Naive thymus-derived CD8-positive, alpha-beta T cell (primary cell): ENCODE results near the gene FN1. TPM values are rescaled to one million over a fixed set of nuclear protein-coding genes. Genes with fewer than 3 reads are reported as not detected.

Source experiments
- ATAC-seq, 2 donors: fragments of 150-1000 bp; cut with Tn5 transposase in 1 of 2; sonication (Bioruptor Pico), chemical (Tn5 transposase) in 1 of 2; 1 replicate in 1 of 2; 2 replicates in 1 of 2; pipeline ENCODE4 v1.10.0; 2021; ENCODE audit warnings: mild to moderate bottlenecking in 2 of 2, moderate library complexity in 2 of 2
- POLR2A ChIA-PET: fragments of 350-600 bp; sonication (Branson Sonifier 250); formaldehyde crosslinking; loops from one replicate; lab custom pipeline; 2021; ENCODE audit warnings: antibody characterized with exemption; lab: Charles Lee
- DNase-seq, 10 donors: peaks; one replicate each; pipeline versions ENCODE4 v3.0.0 to v3.0.0-alpha.2; 2020 to 2022
- H3K27ac Mint-ChIP-seq, 10 donors: one replicate each; pipeline ENCODE4 v1.8.0; 2020 to 2022; ENCODE audit warnings: mild to moderate bottlenecking in 10 of 10, mixed read lengths in 10 of 10, moderate library complexity in 4 of 10, inconsistent platforms in 1 of 10
- H3K27me3 Mint-ChIP-seq, 5 donors: one replicate each; pipeline ENCODE4 v1.8.0; 2021 to 2022; ENCODE audit warnings: mixed read lengths in 5 of 5
- H3K36me3 Mint-ChIP-seq, 3 donors: one replicate each; pipeline ENCODE4 v1.8.0; 2020 to 2022; ENCODE audit warnings: mixed read lengths in 3 of 3, mild to moderate bottlenecking in 2 of 3, inconsistent platforms in 1 of 3
- H3K4me1 Mint-ChIP-seq, 4 donors: one replicate each; pipeline ENCODE4 v1.8.0; 2021 to 2022; ENCODE audit warnings: mixed read lengths in 4 of 4
- H3K4me3 Mint-ChIP-seq, 10 donors: one replicate each; pipeline ENCODE4 v1.8.0; 2020 to 2022; ENCODE audit warnings: mild to moderate bottlenecking in 10 of 10, mixed read lengths in 10 of 10, moderate library complexity in 6 of 10, inconsistent platforms in 1 of 10
- H3K9me3 Mint-ChIP-seq, 9 donors: one replicate each; pipeline ENCODE4 v1.8.0; 2020 to 2022; ENCODE audit warnings: mixed read lengths in 9 of 9, mild to moderate bottlenecking in 3 of 9, inconsistent platforms in 1 of 9, moderate library complexity in 1 of 9
- polyA plus RNA-seq, 3 donors: library from polyadenylated mRNA; unstranded; fragments of 300-500 nt; fragmentation: Illumina TruSeq; gene quantifications; one replicate each; pipeline ENCODE4 v1.2.3, GENCODE V29; 2021
- total RNA-seq, 8 experiments: library from RNA in 2 of 8; stranded (reverse) in 2 of 8; gene quantifications; one replicate each; pipeline ENCODE4 v1.2.3 and lab custom pipeline; 2021 to 2026

Gene FN1
- total and polyA plus RNA-seq, 5 experiments from 2014 or later: 0.05 to 1.3 (median 0.63) TPM; not detected in 1

DNA sequence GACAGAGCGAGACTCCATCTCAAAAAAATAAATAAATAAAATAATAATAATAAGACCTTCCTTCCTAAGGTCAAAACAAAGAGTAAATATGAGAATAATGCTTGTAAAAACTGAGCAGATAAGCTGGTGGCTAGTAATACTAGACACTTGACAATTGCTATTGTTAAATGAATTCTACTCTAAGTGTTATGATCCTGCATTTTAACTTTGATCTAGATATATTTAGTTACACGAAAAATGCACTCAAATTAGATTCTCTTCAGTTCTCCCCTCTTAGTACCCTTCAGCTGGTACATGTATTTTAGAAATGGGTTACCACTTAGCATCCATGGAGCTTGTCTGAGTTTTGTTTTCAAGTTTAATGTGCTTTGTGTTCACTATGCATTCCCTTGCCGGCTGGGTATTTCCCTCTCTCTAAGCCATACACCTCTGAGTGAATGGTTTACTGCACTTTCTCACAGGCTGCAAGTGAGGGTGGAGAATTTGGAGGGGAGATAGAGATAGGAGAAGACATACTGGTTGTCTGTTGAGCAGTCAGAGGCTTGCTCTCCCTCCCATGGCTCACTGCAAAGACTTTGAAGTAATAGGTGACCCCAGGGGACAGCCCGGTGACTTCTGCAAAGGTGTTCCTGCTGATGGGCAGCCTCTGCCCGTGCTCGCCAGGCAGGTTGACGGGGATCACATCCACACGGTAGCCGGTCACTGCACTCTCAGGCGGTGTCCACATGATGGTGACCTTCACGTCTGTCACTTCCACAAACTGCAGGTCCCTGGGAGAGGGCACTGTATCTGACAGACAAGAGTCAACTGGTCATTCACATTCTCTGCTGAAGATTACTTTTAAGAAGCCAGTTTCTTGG lies 29.9 kb downstream of the FN1 start:
- POLR2A ChIA-PET: no interaction called here
- H3K4me1 Mint-ChIP-seq: no peaks in the 10 kb centered on the region
- peaks cover 0 to 3% (median 0%) of the 10 kb centered on the region in 9 donors for H3K9me3 Mint-ChIP-seq
- peak overlapping the region in 1 of 10 donors; percentile 68 for H3K27ac Mint-ChIP-seq
- no peak overlapping the region for H3K4me3 Mint-ChIP-seq
- H3K27me3 Mint-ChIP-seq: peaks cover 0 to 6% (median 2%) of the 10 kb centered on the region in 5 donors
- no peak for ATAC-seq
- H3K36me3 Mint-ChIP-seq: no peaks in the 10 kb centered on the region
- DNase-seq: no peak

DNA sequence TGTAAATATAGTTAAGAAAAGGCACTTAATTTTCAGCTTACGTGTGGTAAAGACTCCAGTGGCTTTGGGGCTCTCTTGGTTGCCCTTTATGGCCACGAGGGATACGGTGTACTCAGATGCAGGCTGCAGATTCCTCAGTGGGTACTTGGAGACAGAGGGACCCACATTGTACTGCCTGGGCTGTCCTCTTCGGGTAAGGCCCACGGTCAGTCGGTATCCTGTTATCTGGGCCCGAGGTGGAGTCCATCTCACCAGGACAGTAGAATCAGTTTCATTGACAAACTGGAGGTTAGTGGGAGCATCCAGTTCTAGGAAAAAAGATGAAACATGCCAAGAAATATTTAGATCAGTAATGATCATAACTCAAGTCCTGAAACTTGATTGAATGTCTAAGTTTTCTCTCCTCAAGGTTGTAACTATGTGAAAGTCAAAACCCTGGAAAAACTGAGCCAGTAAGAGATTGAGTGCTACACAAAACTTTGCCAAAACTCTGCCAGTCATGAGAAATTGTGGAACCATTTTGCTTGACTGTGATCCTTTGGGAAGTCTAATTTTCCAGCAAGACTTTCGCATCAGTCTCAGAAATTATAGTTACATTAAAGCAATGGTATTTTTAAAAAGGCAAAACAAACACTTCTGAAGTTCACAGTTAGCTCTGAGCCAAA lies 31.4 kb downstream of the FN1 start:
- POLR2A ChIA-PET: no interaction called here
- no peaks in the 10 kb centered on the region for H3K4me1 Mint-ChIP-seq
- peaks cover 0 to 6% (median 2%) of the 10 kb centered on the region in 5 donors for H3K27me3 Mint-ChIP-seq
- DNase-seq (no peak), ATAC-seq (no peak)
- no peak overlapping the region for H3K4me3 Mint-ChIP-seq
- H3K27ac Mint-ChIP-seq: no peak overlapping the region
- H3K9me3 Mint-ChIP-seq: no peaks in the 10 kb centered on the region
- no peaks in the 10 kb centered on the region for H3K36me3 Mint-ChIP-seq

GRCh38 chr2:215403441-215404347 lies 32.2 kb downstream of the FN1 start:
- H3K4me3 Mint-ChIP-seq: no peak overlapping the region
- ATAC-seq: no peak

DNA sequence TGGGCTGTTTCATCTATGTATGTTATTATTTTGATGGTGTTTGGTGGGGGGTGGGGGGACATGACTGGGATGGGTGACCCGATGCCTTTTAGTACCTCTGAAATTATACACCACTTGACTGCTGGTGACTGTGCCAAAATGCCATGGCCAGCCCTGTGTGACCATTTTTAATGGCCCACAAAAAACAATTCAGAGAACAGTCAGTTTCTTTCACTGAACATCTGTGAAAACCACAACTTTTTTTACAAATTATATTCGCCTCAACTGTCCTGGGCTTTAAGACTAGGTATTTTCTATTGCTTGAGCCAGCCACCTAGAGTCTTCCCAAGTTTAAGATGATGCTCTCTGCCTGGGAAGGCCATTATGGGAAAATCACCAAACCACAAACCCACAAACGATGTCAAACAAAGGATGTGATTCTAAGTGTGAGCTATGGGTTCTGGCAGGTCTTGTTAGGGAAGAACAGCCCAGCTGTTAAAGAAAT lies 33.9 kb downstream of the FN1 start:
- DNase-seq: no peak
- Mint-ChIP-seq H3K9me3 (no peaks in the 10 kb centered on the region), H3K4me1 (no peaks in the 10 kb centered on the region), H3K27ac (no peak overlapping the region), H3K4me3 (no peak overlapping the region), H3K27me3 (peaks cover 0 to 6% (median 4%) of the 10 kb centered on the region in 5 donors), H3K36me3 (no peaks in the 10 kb centered on the region)
- POLR2A ChIA-PET: no interaction called here
- no peak for ATAC-seq

More at GRCh38 chr2:215403441-215404347, 32.2 kb downstream of the FN1 start:
- Mint-ChIP-seq H3K27me3 (peaks cover 0 to 6% (median 2%) of the 10 kb centered on the region in 5 donors), H3K27ac (no peak overlapping the region), H3K4me1 (no peaks in the 10 kb centered on the region), H3K36me3 (no peaks in the 10 kb centered on the region), H3K9me3 (no peaks in the 10 kb centered on the region)
- POLR2A ChIA-PET: no interaction called here
- DNase-seq: no peak

GRCh38 chr2:215399067-215399716 lies 36.7 kb downstream of the FN1 start:
- DNase-seq (no peak), ATAC-seq (no peak)
- Mint-ChIP-seq H3K9me3 (no peaks in the 10 kb centered on the region), H3K36me3 (no peaks in the 10 kb centered on the region), H3K27me3 (peaks cover 0 to 7% (median 4%) of the 10 kb centered on the region in 5 donors), H3K4me1 (no peaks in the 10 kb centered on the region), H3K4me3 (no peak overlapping the region), H3K27ac (no peak overlapping the region)
- POLR2A ChIA-PET: no interaction called here

DNA sequence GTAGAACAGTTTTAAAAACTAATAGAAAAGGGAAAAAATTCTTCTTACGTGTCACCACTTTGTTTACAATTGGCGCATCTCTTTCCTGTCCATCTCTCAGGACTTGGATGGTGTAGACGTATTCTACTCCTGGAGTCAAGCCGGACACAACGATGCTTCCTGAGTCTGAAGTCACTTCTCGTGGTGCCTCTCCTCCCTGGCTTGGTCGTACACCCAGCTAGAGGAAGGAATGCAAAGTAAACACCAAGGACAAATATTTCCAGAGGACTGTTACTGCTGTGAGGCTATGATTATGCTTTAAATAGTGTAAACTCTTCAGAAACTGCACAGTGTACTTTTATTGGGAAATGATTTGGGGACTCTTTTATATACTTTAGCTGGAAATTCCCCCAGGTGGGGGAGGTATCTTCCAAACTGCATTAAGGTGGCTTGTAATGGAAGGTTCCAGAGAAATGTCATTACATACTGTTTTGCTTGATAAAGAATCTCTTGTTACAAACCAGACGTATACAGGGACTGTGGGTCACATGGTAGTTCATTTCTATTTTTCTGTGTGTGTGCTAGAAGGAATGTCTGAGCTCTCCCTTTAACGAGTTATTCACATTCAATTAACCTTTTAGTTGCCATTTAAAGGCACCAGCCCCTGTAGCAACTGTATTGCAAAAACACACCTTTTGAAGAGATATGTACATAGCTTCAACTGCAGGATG lies 38.1 kb downstream of the FN1 start:
- Mint-ChIP-seq H3K9me3 (no peaks in the 10 kb centered on the region), H3K4me3 (no peak overlapping the region), H3K4me1 (no peaks in the 10 kb centered on the region), H3K36me3 (no peaks in the 10 kb centered on the region), H3K27ac (no peak overlapping the region), H3K27me3 (peaks cover 0 to 7% (median 4%) of the 10 kb centered on the region in 5 donors)
- no peak for ATAC-seq
- POLR2A ChIA-PET: no interaction called here
- DNase-seq: no peak

DNA sequence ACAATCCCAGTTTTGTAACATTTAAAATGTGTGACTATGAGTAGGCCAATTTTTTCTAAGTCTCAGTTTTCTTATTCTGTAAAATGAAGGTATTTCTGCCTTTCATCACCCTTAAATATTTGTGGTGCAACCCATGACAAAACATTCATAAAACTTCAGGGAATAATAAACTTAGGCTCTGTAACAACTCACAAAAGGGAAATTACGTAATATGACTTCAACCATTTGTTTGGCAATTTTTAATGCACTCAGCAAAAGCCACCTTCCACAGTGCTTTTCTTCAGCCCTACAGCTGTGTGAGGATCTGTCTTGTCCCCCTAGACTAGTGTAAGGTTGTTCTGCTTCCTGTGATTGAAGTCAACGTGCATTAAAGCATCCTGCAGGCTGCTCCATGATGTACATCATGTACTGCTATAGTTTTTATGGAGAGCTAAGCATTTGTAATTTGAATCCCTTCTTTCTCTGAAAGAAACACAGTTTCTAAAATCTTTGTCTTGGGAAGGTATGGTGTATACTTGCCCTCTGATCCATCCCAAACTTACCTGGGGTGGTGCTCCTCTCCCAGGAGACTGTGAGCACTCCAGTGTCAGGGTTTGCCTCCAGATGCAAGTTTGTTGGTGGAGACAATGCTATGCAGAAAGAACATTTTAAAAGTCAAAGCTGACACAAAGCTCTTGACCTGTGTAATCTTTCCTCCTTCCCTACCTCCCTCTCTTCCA lies 39.1 kb downstream of the FN1 start:
- H3K27ac Mint-ChIP-seq: no peak overlapping the region
- H3K4me1 Mint-ChIP-seq: no peaks in the 10 kb centered on the region
- H3K9me3 Mint-ChIP-seq: no peaks in the 10 kb centered on the region
- no peak overlapping the region for H3K4me3 Mint-ChIP-seq
- ATAC-seq (no peak), DNase-seq (no peak)
- POLR2A ChIA-PET: no interaction called here
- H3K27me3 Mint-ChIP-seq: peaks cover 0 to 9% (median 4%) of the 10 kb centered on the region in 5 donors
- H3K36me3 Mint-ChIP-seq: no peaks in the 10 kb centered on the region

- no peak for ATAC-seq
- Mint-ChIP-seq H3K27me3 (peaks cover 2 to 9% (median 4%) of the 10 kb centered on the region in 5 donors), H3K4me3 (no peak overlapping the region), H3K36me3 (no peaks in the 10 kb centered on the region), H3K27ac (no peak overlapping the region), H3K4me1 (no peaks in the 10 kb centered on the region), H3K9me3 (peaks cover 0 to 4% (median 0%) of the 10 kb centered on the region in 9 donors)
- POLR2A ChIA-PET: no interaction called here
- no peak for DNase-seq
Observed at GRCh38 chr2:215395687-215396460, 40.0 kb downstream of the FN1 start.

DNA sequence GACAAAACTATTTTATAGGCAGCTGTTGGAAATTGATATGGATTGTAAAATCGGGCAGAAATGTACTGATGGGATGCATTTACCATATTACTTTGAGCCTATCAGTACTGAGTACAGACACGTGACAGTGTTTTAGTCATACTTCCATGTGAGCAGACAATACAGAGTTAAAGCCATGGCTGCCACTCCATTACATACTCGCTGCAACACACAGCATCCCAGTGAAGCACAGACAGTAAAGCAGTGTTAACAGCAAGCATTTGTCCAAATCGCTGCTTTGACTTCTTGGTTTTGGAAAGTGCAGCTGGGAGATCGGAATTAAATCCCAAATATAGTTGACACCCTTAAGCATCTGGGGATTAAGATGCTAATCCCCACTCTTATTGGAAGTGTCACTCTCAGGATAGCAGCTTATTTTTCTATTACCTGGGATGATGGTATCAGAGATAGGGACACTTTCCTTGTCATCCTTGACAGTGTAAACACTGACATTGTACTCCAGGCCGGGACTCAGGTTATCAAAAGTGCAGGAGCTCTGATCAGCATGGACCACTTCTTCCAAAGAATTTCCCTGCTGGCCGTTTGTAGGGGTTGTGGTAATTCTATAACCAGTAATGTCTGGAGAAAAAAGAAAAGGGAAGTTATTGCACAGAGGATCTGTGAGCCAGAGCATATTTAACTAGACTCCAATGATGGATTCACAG lies 41.6 kb downstream of the FN1 start:
- H3K9me3 Mint-ChIP-seq: peaks cover 0 to 4% (median 0%) of the 10 kb centered on the region in 9 donors
- POLR2A ChIA-PET: interaction anchor here (0.6 kb wide), 1 partner anchor 374 kb away, joined by 3 read pairs; no protein-coding TSS in a partner anchor

GRCh38 chr2:215392687-215393270 lies 43.1 kb downstream of the FN1 start:
- Mint-ChIP-seq H3K9me3 (peaks cover 0 to 4% (median 0%) of the 10 kb centered on the region in 9 donors), H3K4me1 (no peaks in the 10 kb centered on the region), H3K4me3 (no peak overlapping the region), H3K27me3 (peaks cover 0 to 8% (median 2%) of the 10 kb centered on the region in 5 donors), H3K36me3 (no peaks in the 10 kb centered on the region), H3K27ac (no peak overlapping the region)
- no peak for DNase-seq
- POLR2A ChIA-PET: no interaction called here
- no peak for ATAC-seq

More for the DNA sequence above, 41.6 kb downstream of the FN1 start:
- Mint-ChIP-seq H3K36me3 (no peaks in the 10 kb centered on the region), H3K27me3 (peaks cover 2 to 9% (median 4%) of the 10 kb centered on the region in 5 donors), H3K4me3 (no peak overlapping the region), H3K27ac (no peak overlapping the region), H3K4me1 (no peaks in the 10 kb centered on the region)
- no peak for DNase-seq
- no peak for ATAC-seq
